ENCODE measurements around the gene TIMM21. TPM values are rescaled to one million over a fixed set of nuclear protein-coding genes. Genes with fewer than 3 reads are reported as not detected.
A peak's percentile ranks its signal among the peaks of the same experiment; 100 is the strongest.

The TIMM21 gene
- total RNA-seq, 1 experiment from 2014 or later = 82.0 TPM

- in situ Hi-C loops (cut with HindIII; ENCODE audit: low pct_unique_long_range_greater_than_20kb, low sequenced_read_pairs) = no loop called here
- peaks cover 19% of the 10 kb centered on the region for H3K4me1 ChIP-seq (ENCODE audit: control insufficient read depth, insufficient read depth, low read length)
- DNase-seq (ENCODE audit: low read depth, low spot score) (no peak), ATAC-seq (no peak)
- CTCF ChIA-PET = no interaction called here
- BruUV-seq (replicated peaks) = no TSS peak
- H3K4me3 ChIP-seq (ENCODE audit: low read depth in 2 of 2, low read length in 2 of 2) = peak overlapping the region; percentile 92 to 99
- H3K27me3 ChIP-seq (ENCODE audit: control insufficient read depth, insufficient read depth, low read length) = 0 out of 2 replicates have a peak, but pooled peaks cover 4% of the 10 kb centered on the region
- peak overlapping the region; percentile 100; the same call in 1 of the 2 replicates for H3K27ac ChIP-seq (ENCODE audit: low read length)
- TF ChIP-seq SIN3A (IDR thresholded peaks at IDR 0.05; ENCODE audit: borderline replicate concordance, insufficient read depth, low read depth, low read length) = no peak
- TF ChIP-seq, protein P1, sequence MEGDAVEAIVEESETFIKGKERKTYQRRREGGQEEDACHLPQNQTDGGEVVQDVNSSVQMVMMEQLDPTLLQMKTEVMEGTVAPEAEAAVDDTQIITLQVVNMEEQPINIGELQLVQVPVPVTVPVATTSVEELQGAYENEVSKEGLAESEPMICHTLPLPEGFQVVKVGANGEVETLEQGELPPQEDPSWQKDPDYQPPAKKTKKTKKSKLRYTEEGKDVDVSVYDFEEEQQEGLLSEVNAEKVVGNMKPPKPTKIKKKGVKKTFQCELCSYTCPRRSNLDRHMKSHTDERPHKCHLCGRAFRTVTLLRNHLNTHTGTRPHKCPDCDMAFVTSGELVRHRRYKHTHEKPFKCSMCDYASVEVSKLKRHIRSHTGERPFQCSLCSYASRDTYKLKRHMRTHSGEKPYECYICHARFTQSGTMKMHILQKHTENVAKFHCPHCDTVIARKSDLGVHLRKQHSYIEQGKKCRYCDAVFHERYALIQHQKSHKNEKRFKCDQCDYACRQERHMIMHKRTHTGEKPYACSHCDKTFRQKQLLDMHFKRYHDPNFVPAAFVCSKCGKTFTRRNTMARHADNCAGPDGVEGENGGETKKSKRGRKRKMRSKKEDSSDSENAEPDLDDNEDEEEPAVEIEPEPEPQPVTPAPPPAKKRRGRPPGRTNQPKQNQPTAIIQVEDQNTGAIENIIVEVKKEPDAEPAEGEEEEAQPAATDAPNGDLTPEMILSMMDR (IDR thresholded peaks at IDR 0.05) = no peak
- no peak for TF ChIP-seq TCF7L2 (IDR thresholded peaks at IDR 0.05; ENCODE audit: low read depth, low read length)
- TF ChIP-seq POLR2AphosphoS5 (IDR thresholded peaks at IDR 0.05; ENCODE audit: low read depth, low read length) = no peak
- TF ChIP-seq, protein P2, sequence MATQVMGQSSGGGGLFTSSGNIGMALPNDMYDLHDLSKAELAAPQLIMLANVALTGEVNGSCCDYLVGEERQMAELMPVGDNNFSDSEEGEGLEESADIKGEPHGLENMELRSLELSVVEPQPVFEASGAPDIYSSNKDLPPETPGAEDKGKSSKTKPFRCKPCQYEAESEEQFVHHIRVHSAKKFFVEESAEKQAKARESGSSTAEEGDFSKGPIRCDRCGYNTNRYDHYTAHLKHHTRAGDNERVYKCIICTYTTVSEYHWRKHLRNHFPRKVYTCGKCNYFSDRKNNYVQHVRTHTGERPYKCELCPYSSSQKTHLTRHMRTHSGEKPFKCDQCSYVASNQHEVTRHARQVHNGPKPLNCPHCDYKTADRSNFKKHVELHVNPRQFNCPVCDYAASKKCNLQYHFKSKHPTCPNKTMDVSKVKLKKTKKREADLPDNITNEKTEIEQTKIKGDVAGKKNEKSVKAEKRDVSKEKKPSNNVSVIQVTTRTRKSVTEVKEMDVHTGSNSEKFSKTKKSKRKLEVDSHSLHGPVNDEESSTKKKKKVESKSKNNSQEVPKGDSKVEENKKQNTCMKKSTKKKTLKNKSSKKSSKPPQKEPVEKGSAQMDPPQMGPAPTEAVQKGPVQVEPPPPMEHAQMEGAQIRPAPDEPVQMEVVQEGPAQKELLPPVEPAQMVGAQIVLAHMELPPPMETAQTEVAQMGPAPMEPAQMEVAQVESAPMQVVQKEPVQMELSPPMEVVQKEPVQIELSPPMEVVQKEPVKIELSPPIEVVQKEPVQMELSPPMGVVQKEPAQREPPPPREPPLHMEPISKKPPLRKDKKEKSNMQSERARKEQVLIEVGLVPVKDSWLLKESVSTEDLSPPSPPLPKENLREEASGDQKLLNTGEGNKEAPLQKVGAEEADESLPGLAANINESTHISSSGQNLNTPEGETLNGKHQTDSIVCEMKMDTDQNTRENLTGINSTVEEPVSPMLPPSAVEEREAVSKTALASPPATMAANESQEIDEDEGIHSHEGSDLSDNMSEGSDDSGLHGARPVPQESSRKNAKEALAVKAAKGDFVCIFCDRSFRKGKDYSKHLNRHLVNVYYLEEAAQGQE (IDR thresholded peaks at IDR 0.05; ENCODE audit: insufficient read depth in 1 of 2, low read depth in 2 of 2, low read length in 1 of 2) = no peak
- POLR2A ChIA-PET = no interaction called here
- intact Hi-C loops (cut with micrococcal nuclease; ENCODE audit: unreplicated experiment) = no loop called here
- peaks cover 3% of the 10 kb centered on the region for H3K36me3 ChIP-seq (ENCODE audit: control insufficient read depth, insufficient read depth, low read length)
- H3K9me3 ChIP-seq (ENCODE audit: control insufficient read depth, insufficient read depth, low read depth, low read length) = no peaks in the 10 kb centered on the region
These were observed 1.6 kb downstream of the TIMM21 start for GRCh38 chr18:74149878-74150277.

GRCh38 chr18:74152270-74152669 is 3.9 kb downstream of the TIMM21 start:
- in situ Hi-C loops (cut with HindIII; ENCODE audit: low pct_unique_long_range_greater_than_20kb, low sequenced_read_pairs) = no loop called here
- intact Hi-C loops (cut with micrococcal nuclease; ENCODE audit: unreplicated experiment) = no loop called here
- CTCF ChIA-PET = no interaction called here
- Histone ChIP-seq H3K4me3 (ENCODE audit: low read depth in 2 of 2, low read length in 2 of 2) (no peak overlapping the region), H3K27ac (ENCODE audit: low read length) (no peak overlapping the region), H3K36me3 (ENCODE audit: control insufficient read depth, insufficient read depth, low read length) (peaks cover 24% of the 10 kb centered on the region), H3K9me3 (ENCODE audit: control insufficient read depth, insufficient read depth, low read depth, low read length) (no peaks in the 10 kb centered on the region), H3K27me3 (ENCODE audit: control insufficient read depth, insufficient read depth, low read length) (no peaks in the 10 kb centered on the region), H3K4me1 (ENCODE audit: control insufficient read depth, insufficient read depth, low read length) (peaks cover 13% of the 10 kb centered on the region)
- no peak for ATAC-seq
- no TSS peak for BruUV-seq (replicated peaks)
- POLR2A ChIA-PET = interaction anchor here (0.6 kb wide), 1 partner anchor 13 kb away, joined by 7 read pairs; no protein-coding TSS in a partner anchor
- TF ChIP-seq, protein P1 (IDR thresholded peaks at IDR 0.05) = no peak
- TF ChIP-seq SIN3A (IDR thresholded peaks at IDR 0.05; ENCODE audit: borderline replicate concordance, insufficient read depth, low read depth, low read length) (no peak), POLR2AphosphoS5 (IDR thresholded peaks at IDR 0.05; ENCODE audit: low read depth, low read length) (no peak), TCF7L2 (IDR thresholded peaks at IDR 0.05; ENCODE audit: low read depth, low read length) (no peak)
- TF ChIP-seq, protein P2 (IDR thresholded peaks at IDR 0.05; ENCODE audit: insufficient read depth in 1 of 2, low read depth in 2 of 2, low read length in 1 of 2) = no peak
- DNase-seq (ENCODE audit: low read depth, low spot score) = no peak
